Trophoblast cell (in vitro differentiated cells and primary cell): ENCODE data around the gene RRAGB. TPM values are rescaled to one million over a fixed set of nuclear protein-coding genes. Genes with fewer than 3 reads are reported as not detected.
"Not testable (repeated sequence)": the region's sequence is repeated elsewhere in the genome, so short reads cannot be mapped to it uniquely, and the experiment has no call there.

Source experiments
- DNase-seq, 2 donors: peaks; one replicate each; pipeline ENCODE4 v3.0.0-alpha.2; 2016
- H2AFZ ChIP-seq: 2 replicates; pipeline ENCODE4 v1.6.1; 2013; ENCODE audit warnings: low read length, moderate library complexity, mild to moderate bottlenecking; ENCODE audit not compliant: insufficient read depth, poor library complexity
- H2AK5ac ChIP-seq: 2 replicates; pipeline ENCODE4 v1.6.1; 2013; ENCODE audit warnings: mild to moderate bottlenecking, low read length
- H2BK120ac ChIP-seq: 2 replicates; pipeline ENCODE4 v1.6.1; 2013; ENCODE audit warnings: low read length, mild to moderate bottlenecking, moderate library complexity; ENCODE audit not compliant: insufficient read depth, poor library complexity
- H2BK12ac ChIP-seq: 2 replicates; pipeline ENCODE4 v1.6.1; 2013; ENCODE audit warnings: mild to moderate bottlenecking, low read length, moderate library complexity
- H2BK5ac ChIP-seq: 2 replicates; pipeline ENCODE4 v1.6.1; 2013; ENCODE audit warnings: low read length, low read depth, moderate library complexity, mild to moderate bottlenecking; ENCODE audit not compliant: poor library complexity
- H3K14ac ChIP-seq: 2 replicates; pipeline ENCODE4 v1.6.1; 2013; ENCODE audit warnings: mild to moderate bottlenecking, low read length
- H3K18ac ChIP-seq: 2 replicates; pipeline ENCODE4 v1.6.1; 2013; ENCODE audit warnings: mild to moderate bottlenecking, low read length
- H3K23ac ChIP-seq: 2 replicates; pipeline ENCODE4 v1.6.1; 2013; ENCODE audit warnings: low read length
- H3K27ac ChIP-seq: 2 replicates; pipeline ENCODE4 v1.5.1; 2013; ENCODE audit warnings: low read depth, mild to moderate bottlenecking, inconsistent platforms, low read length, moderate library complexity
- H3K27me3 ChIP-seq: 2 replicates; pipeline ENCODE4 v1.6.1; 2013; ENCODE audit warnings: inconsistent platforms, mild to moderate bottlenecking, low read length, moderate library complexity; ENCODE audit not compliant: insufficient read depth
- H3K36me3 ChIP-seq, 2 experiments: 1 replicate in 1 of 2; 2 replicates in 1 of 2; pipeline ENCODE4 v1.6.1; 2013; ENCODE audit warnings: low read length in 2 of 2, mild to moderate bottlenecking in 2 of 2, moderate library complexity in 1 of 2; ENCODE audit not compliant: insufficient read depth in 2 of 2, control insufficient read depth in 1 of 2
- H3K4ac ChIP-seq: 2 replicates; pipeline ENCODE4 v1.6.1; 2013; ENCODE audit warnings: low read depth, mild to moderate bottlenecking, low read length, moderate library complexity
- H3K4me1 ChIP-seq, 2 experiments: 1 replicate in 1 of 2; 2 replicates in 1 of 2; pipeline ENCODE4 v1.6.1; 2013; ENCODE audit warnings: low read length in 2 of 2, mild to moderate bottlenecking in 2 of 2, moderate library complexity in 1 of 2; ENCODE audit not compliant: insufficient read depth in 2 of 2, control insufficient read depth in 1 of 2
- H3K4me2 ChIP-seq: 2 replicates; pipeline ENCODE4 v1.6.1; 2013; ENCODE audit warnings: inconsistent platforms, mild to moderate bottlenecking, low read length, moderate library complexity
- H3K4me3 ChIP-seq: 2 replicates; pipeline ENCODE4 v1.5.1; 2013; ENCODE audit warnings: mild to moderate bottlenecking, low read depth, low read length, inconsistent platforms
- H3K79me1 ChIP-seq: one replicate; pipeline ENCODE4 v1.6.1; 2013; ENCODE audit warnings: low read length
- H3K79me2 ChIP-seq: 2 replicates; pipeline ENCODE4 v1.6.1; 2013; ENCODE audit warnings: low read length, mild to moderate bottlenecking; ENCODE audit not compliant: control insufficient read depth, insufficient read depth, poor library complexity
- H3K9ac ChIP-seq: 2 replicates; pipeline ENCODE4 v1.6.1; 2013; ENCODE audit warnings: mild to moderate bottlenecking, low read length
- H3K9me3 ChIP-seq: 2 replicates; pipeline ENCODE4 v1.6.1; 2013; ENCODE audit warnings: low read depth, mild to moderate bottlenecking, control low read depth, inconsistent platforms, low read length; ENCODE audit not compliant: insufficient read depth
- H4K12ac ChIP-seq: 2 replicates; pipeline ENCODE4 v1.6.1; 2013; ENCODE audit warnings: low read depth, mild to moderate bottlenecking, low read length, moderate library complexity
- H4K8ac ChIP-seq: 2 replicates; pipeline ENCODE4 v1.6.1; 2013; ENCODE audit warnings: low read depth, mild to moderate bottlenecking, low read length, moderate library complexity
- H4K91ac ChIP-seq: one replicate; pipeline ENCODE4 v1.6.1; 2013; ENCODE audit warnings: low read depth, mild to moderate bottlenecking, low read length, moderate library complexity
- WGBS: extraction: QIAGEN DNeasy Blood & Tissue Kit; methylation state at CpG from one replicate; pipeline ENCODE4 v1.1.7; 2013; ENCODE audit warnings: missing lambda C conversion rate; ENCODE audit not compliant: insufficient read length, insufficient coverage; ENCODE audit errors: extremely low coverage; 5-methylcytosine and 5-hydroxymethylcytosine counted together
- polyA plus RNA-seq: library from polyadenylated mRNA; stranded (reverse); fragments of 200-250 nt; gene quantifications from 2 replicates; pipeline ENCODE4 v1.2.3, GENCODE V29; 2013

RRAGB gene, protein sequence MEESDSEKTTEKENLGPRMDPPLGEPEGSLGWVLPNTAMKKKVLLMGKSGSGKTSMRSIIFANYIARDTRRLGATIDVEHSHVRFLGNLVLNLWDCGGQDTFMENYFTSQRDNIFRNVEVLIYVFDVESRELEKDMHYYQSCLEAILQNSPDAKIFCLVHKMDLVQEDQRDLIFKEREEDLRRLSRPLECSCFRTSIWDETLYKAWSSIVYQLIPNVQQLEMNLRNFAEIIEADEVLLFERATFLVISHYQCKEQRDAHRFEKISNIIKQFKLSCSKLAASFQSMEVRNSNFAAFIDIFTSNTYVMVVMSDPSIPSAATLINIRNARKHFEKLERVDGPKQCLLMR
- polyA plus RNA-seq, result 15.7 and 18.6 TPM in 2 replicates

DNA sequence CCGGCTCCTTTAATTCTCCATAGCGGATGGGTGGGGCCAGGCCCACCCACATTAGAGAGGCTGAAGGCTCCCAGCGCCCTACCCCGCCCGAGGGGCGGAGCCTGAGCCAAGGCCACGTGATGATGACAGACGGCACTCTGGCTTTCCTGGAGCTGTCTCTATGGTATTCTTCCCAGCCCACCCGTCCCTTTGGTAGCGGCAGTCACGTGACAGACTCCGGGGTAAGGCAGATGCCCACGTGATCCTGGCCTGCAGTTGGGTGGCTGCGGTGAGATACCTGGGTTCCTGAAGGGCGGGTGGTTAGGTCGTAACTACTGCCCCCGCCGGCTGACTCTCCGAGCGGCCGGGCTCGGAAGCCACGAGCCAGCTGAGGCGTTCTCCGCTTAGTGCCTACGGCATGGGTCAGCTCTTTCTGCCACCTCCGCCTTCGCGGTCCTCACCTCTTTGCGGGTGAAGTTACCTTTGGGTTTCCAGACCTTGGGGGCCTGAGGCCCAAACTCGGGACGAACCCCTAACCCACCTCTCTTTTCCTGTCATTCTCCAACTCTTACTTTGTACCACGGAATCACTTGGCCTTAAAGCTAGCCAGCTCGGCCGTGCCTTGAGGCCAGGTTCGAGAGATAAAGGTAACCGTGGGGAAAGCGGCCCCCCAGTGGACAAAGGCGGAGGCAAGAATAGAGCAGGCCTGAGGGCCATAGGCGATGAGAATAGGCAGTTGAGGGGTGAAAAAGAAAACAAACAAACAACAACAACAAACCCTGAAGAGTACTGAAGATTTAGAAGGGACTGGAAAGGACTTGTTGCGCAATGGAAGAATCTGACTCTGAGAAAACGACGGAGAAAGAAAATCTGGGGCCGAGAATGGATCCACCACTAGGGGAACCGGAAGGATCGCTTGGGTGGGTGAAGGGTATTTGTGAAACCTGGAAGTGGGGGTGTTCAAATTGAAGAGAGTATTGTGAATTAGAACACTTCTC lies at the start of gene RRAGB:
Gene RRAGB, plus strand, starts transcription at position 229 of the 977 bp plus-strand sequence. Its CDS starts 579 bp downstream, at position 808.
- Histone ChIP-seq H4K12ac (peak within 1 kb of the TSS; percentile 87), H3K79me2 (peaks cover 4% of the 10 kb centered on the region), H3K14ac (peak within 1 kb of the TSS; percentile 93), H3K4me1 (no peaks in the 10 kb centered on the region), H2AK5ac (peak within 1 kb of the TSS; percentile 62), H3K18ac (peak within 1 kb of the TSS; percentile 93), H3K79me1 (peaks cover 8% of the 10 kb centered on the region), H3K23ac (no peak within 1 kb of the TSS), H2BK120ac (peak within 1 kb of the TSS; percentile 83), H3K9ac (peak within 1 kb of the TSS; percentile 97), H3K4ac (peak within 1 kb of the TSS; percentile 93), H3K4me3 (peak within 1 kb of the TSS; percentile 83), H4K91ac (peak within 1 kb of the TSS; percentile 90), H4K8ac (peak within 1 kb of the TSS; percentile 71), H3K9me3 (no peaks in the 10 kb centered on the region), H3K4me2 (peak within 1 kb of the TSS; percentile 86), H3K36me3 (peaks cover 0 to 1% of the 10 kb centered on the region in 2 experiments), H2BK5ac (peak within 1 kb of the TSS; percentile 69), H3K27ac (peak within 1 kb of the TSS; percentile 87), H3K27me3 (no peaks in the 10 kb centered on the region), H2AFZ (peak within 1 kb of the TSS; percentile 83), H2BK12ac (peak within 1 kb of the TSS; percentile 40)
- peak; percentile 88 to 89 for DNase-seq
- no CpG with 5 or more reads among the region's 46 CpGs for WGBS

DNA sequence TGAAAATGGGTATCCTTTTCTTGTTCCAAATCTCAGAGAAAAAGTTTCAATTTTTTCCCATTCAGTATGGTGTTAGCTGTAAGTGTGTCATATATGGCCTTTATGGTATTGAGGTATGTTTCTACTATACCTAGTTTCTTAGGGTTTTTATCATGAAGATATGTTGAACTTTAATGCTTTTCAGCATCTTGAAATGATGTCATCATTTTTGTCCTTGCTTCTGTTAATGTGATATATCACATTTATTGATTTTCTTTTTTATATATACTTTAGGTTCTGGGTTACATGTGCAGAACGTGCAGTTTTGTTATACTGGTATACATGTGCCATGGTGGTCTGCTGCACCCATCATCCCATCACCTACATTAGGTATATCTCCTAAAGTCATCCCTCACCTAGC lies 49.5 kb upstream of the RRAGB start:
- Histone ChIP-seq H2BK12ac (no peak overlapping the region), H4K12ac (no peak overlapping the region), H3K4me1 (no peaks in the 10 kb centered on the region), H3K79me1 (no peaks in the 10 kb centered on the region), H3K4me2 (no peak overlapping the region), H2AFZ (no peak overlapping the region), H3K4me3 (no peak overlapping the region), H3K36me3 (no peaks in the 10 kb centered on the region), H3K79me2 (no peaks in the 10 kb centered on the region), H3K9ac (no peak overlapping the region), H2AK5ac (no peak overlapping the region), H2BK5ac (no peak overlapping the region), H4K8ac (no peak overlapping the region), H3K9me3 (no peaks in the 10 kb centered on the region), H3K27me3 (no peaks in the 10 kb centered on the region), H2BK120ac (no peak overlapping the region), H3K4ac (no peak overlapping the region), H3K27ac (no peak overlapping the region), H3K14ac (no peak overlapping the region), H4K91ac (no peak overlapping the region), H3K23ac (no peak overlapping the region), H3K18ac (no peak overlapping the region)
- no peak for DNase-seq
- no CpG with 5 or more reads among the region's 1 CpG for WGBS

DNA sequence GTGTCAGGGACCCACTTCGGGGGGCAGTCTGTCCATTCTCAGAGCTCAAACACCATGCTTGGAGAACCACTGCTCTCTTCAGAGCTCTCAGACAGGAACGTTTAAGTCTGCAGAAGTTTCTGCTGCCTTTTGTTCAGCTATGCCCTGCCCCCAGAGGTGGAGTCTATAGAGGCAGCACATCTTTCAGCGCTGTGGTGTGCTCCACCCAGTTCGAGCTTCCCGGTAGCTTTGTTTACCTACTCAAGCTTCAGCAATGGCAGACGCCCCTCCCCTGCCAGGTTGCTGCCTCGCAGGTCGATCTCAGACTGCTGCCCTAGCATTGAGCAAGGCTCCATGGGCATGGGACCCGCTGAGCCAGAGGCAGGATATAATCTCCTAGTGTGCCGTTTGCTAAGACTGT lies 29.0 kb upstream of the RRAGB start:
- not testable (repeated sequence) for H3K4ac ChIP-seq, DNase-seq, H2BK12ac ChIP-seq, H3K4me2 ChIP-seq, H3K4me3 ChIP-seq, H3K23ac ChIP-seq, H2AFZ ChIP-seq, H2BK5ac ChIP-seq, H4K12ac ChIP-seq, H3K9ac ChIP-seq, H3K9me3 ChIP-seq, H4K8ac ChIP-seq, H3K27me3 ChIP-seq, H3K4me1 ChIP-seq, H3K27ac ChIP-seq, H3K79me2 ChIP-seq, H3K14ac ChIP-seq, H2AK5ac ChIP-seq, H2BK120ac ChIP-seq, H3K36me3 ChIP-seq, H4K91ac ChIP-seq, H3K79me1 ChIP-seq, H3K18ac ChIP-seq
- no CpG with 5 or more reads among the region's 10 CpGs for WGBS

DNA sequence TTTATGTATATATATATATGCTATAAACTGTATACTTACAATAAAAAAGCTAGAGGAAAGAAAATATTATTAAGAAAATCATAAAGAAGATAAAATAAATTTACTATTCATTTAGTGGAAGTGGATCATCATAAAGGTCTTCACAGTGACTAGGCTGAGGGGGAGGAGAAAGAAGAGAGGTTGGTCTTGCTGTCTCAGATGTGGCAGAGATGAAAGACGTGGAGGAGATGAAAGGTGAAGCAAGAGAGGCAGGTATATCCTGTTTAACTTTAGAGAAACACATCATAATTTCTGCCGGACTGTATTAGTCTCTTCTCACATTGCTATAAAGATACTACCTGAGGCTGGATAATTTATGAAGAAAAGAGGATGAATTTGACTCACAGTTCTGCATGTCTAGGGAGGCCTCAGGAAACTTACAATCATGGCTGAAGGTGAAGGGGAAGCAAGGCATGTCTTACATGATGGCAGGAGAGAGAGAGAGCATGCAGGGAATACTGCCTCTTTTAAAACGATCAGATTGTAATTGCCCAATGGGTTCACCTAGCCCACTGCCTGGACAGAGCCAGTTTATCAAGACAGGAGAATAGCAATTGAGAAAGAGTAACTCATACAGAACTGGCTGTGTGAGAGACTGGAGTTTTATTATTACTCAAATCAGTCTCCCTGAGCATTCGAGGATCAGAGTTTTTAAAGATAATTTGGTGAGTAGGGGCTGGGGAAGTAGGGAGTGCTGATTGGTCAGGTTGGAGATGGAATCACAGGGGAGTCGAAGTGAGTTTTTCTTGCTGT lies 22.1 kb upstream of the RRAGB start:
- Histone ChIP-seq H3K18ac (no peak overlapping the region), H3K14ac (no peak overlapping the region), H3K36me3 (no peaks in the 10 kb centered on the region), H3K27ac (no peak overlapping the region), H3K4me2 (no peak overlapping the region), H2BK5ac (no peak overlapping the region), H3K23ac (no peak overlapping the region), H4K91ac (no peak overlapping the region), H3K9me3 (no peaks in the 10 kb centered on the region), H4K12ac (no peak overlapping the region), H2BK120ac (no peak overlapping the region), H2BK12ac (no peak overlapping the region), H3K4ac (no peak overlapping the region), H3K9ac (no peak overlapping the region), H3K4me3 (no peak overlapping the region), H4K8ac (no peak overlapping the region), H3K27me3 (no peaks in the 10 kb centered on the region), H3K4me1 (no peaks in the 10 kb centered on the region), H3K79me2 (no peaks in the 10 kb centered on the region), H2AK5ac (no peak overlapping the region), H2AFZ (no peak overlapping the region), H3K79me1 (no peaks in the 10 kb centered on the region)
- WGBS, result no CpG with 5 or more reads among the region's 5 CpGs
- DNase-seq, result no peak
